K562 (cell line): Measurements from ENCODE around the gene LPAR2. TPM values are rescaled to one million over a fixed set of nuclear protein-coding genes. Genes with fewer than 3 reads are reported as not detected.

Source experiments
- SFPQ ChIP-seq: fragments of 200-400 bp; formaldehyde crosslinking; IDR thresholded peaks from 2 replicates; pipeline ENCODE4 v1.6.1; 2017; ENCODE audit warnings: mild to moderate bottlenecking, low read depth, low read length, moderate library complexity
- TSC22D4 ChIP-seq: fragments of 450-650 bp; IDR thresholded peaks from 2 replicates; pipeline ENCODE4 v1.6.1; 2016; ENCODE audit warnings: missing genetic modification characterization, missing biosample characterization, control low read depth
- ZKSCAN8 ChIP-seq: fragments of 200-800 bp; sonication (Bioruptor generic); IDR thresholded peaks from 2 replicates; pipeline ENCODE4 v1.6.1; 2016; ENCODE audit warnings: missing genetic modification characterization, missing compliant biosample characterization
- ZNF274 ChIP-seq: IDR thresholded peaks from 2 replicates; pipeline ENCODE4 v1.6.1; 2011; ENCODE audit warnings: low read depth, mild to moderate bottlenecking, low read length, moderate library complexity, borderline replicate concordance
- polyA plus RNA-seq, 8 experiments: library from polyadenylated mRNA; depleted of rRNA in 4 of 8; stranded (reverse) in 5 of 8; unstranded in 3 of 8; fragments of >200 nt; fragmentation: Nextera tagmentation in 2 of 8; fragmentation: Illumina TruSeq in 1 of 8; extraction: Ambion mirVana in 2 of 8; extraction: Trizol in 1 of 8; gene quantifications; 2 replicates each; pipeline versions ENCODE4 v1.2.1 to v1.2.3, GENCODE V29; 2011 to 2014; ENCODE audit warnings: inconsistent platforms in 1 of 8, missing spikeins in 1 of 8
- total RNA-seq, 7 experiments: library from RNA; depleted of rRNA in 6 of 7; stranded (reverse); fragments of >200 nt in 6 of 7; fragmentation: Illumina TruSeq in 2 of 7; extraction: Trizol in 2 of 7; gene quantifications; 2 replicates each; pipeline versions ENCODE4 v1.2.1 to v1.2.3, GENCODE V29; 2011 to 2021; ENCODE audit warnings: low replicate concordance in 1 of 7
- TF ChIP-seq, protein P1 (sequence below), 2 experiments: fragments of 450-650 bp; IDR thresholded peaks; 2 replicates each; pipeline ENCODE4 v1.6.1; 2018; ENCODE audit warnings: mild to moderate bottlenecking in 2 of 2, low read depth in 1 of 2; ENCODE audit not compliant: partially characterized antibody in 2 of 2
- TF ChIP-seq, protein P2 (sequence below): sonication (generic); formaldehyde crosslinking; IDR thresholded peaks from 2 replicates; pipeline ENCODE4 v1.8.1; 2023; ENCODE audit warnings: mild to moderate bottlenecking, missing genetic modification reagents
- TF ChIP-seq, protein P3 (sequence below): fragments of 450-650 bp; formaldehyde crosslinking; IDR thresholded peaks from 2 replicates; pipeline ENCODE4 v1.4.0; 2020; ENCODE audit warnings: mild to moderate bottlenecking

LPAR2 gene
- total and polyA plus RNA-seq, 9 of the 15 experiments (the other 6 are each of a cell fraction or from before 2014, with no cell fraction given) = 0.63 to 13.8 (median 4.4) TPM

DNA sequence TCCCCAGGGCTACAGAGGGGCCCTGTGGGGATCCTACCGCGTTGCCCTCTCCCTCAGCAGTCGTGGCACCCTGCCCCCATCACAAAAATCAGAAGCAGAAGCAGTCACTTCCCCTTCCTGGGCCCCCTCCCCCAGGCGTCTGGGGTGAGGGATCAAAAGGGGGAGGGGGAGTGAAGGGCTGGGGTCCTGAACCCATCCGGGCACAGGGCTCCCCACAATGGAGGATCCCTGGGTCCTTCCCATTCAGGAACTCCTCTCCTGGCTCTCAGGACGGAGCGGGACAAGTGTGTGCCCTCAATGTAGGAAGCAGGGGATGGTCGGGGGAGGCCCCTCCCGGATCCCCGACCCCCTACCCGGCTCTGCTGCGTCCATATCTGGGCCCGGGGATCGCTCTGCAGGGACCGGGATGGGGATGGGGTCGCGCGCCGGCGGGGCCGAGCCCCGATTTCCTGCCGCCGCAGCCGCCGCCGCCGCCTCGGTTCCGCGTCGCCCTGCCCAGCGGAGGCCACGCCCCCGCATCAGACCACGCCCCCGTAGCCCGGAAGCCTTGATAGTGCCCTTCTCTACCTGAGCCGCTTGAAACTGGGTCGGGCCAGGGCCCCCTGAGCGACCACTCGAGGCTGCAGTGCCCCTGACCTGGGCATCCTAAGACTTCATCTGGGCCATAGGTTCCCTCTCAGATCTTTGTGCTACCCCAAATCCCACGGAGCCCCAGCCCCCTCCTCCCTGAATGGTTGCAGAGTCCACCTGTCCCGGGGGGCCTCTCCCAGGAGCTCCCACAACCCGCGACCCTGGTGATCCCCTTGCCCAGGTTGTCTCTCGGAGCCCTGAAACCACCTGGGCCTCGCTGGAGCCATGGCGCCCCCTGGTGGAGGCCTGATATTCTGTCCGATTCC, 15.4 kb upstream of the LPAR2 start, which contains the start of gene GMIP (continued):
- TF ChIP-seq, protein P1, sequence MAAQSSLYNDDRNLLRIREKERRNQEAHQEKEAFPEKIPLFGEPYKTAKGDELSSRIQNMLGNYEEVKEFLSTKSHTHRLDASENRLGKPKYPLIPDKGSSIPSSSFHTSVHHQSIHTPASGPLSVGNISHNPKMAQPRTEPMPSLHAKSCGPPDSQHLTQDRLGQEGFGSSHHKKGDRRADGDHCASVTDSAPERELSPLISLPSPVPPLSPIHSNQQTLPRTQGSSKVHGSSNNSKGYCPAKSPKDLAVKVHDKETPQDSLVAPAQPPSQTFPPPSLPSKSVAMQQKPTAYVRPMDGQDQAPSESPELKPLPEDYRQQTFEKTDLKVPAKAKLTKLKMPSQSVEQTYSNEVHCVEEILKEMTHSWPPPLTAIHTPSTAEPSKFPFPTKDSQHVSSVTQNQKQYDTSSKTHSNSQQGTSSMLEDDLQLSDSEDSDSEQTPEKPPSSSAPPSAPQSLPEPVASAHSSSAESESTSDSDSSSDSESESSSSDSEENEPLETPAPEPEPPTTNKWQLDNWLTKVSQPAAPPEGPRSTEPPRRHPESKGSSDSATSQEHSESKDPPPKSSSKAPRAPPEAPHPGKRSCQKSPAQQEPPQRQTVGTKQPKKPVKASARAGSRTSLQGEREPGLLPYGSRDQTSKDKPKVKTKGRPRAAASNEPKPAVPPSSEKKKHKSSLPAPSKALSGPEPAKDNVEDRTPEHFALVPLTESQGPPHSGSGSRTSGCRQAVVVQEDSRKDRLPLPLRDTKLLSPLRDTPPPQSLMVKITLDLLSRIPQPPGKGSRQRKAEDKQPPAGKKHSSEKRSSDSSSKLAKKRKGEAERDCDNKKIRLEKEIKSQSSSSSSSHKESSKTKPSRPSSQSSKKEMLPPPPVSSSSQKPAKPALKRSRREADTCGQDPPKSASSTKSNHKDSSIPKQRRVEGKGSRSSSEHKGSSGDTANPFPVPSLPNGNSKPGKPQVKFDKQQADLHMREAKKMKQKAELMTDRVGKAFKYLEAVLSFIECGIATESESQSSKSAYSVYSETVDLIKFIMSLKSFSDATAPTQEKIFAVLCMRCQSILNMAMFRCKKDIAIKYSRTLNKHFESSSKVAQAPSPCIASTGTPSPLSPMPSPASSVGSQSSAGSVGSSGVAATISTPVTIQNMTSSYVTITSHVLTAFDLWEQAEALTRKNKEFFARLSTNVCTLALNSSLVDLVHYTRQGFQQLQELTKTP (IDR thresholded peaks at IDR 0.05; ENCODE audit: low read depth in 1 of 2, partially characterized antibody in 2 of 2) = peak in 1 of 2 experiments; percentile 68
- TF ChIP-seq, protein P2, sequence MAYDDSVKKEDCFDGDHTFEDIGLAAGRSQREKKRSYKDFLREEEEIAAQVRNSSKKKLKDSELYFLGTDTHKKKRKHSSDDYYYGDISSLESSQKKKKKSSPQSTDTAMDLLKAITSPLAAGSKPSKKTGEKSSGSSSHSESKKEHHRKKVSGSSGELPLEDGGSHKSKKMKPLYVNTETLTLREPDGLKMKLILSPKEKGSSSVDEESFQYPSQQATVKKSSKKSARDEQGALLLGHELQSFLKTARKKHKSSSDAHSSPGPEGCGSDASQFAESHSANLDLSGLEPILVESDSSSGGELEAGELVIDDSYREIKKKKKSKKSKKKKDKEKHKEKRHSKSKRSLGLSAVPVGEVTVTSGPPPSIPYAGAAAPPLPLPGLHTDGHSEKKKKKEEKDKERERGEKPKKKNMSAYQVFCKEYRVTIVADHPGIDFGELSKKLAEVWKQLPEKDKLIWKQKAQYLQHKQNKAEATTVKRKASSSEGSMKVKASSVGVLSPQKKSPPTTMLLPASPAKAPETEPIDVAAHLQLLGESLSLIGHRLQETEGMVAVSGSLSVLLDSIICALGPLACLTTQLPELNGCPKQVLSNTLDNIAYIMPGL = no peak
- no peak for TF ChIP-seq ZNF274
- TF ChIP-seq, protein P3, sequence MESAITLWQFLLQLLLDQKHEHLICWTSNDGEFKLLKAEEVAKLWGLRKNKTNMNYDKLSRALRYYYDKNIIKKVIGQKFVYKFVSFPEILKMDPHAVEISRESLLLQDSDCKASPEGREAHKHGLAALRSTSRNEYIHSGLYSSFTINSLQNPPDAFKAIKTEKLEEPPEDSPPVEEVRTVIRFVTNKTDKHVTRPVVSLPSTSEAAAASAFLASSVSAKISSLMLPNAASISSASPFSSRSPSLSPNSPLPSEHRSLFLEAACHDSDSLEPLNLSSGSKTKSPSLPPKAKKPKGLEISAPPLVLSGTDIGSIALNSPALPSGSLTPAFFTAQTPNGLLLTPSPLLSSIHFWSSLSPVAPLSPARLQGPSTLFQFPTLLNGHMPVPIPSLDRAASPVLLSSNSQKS (CRISPR knock-in tag) = no peak
- no peak for TF ChIP-seq ZKSCAN8
- no peak for TF ChIP-seq TSC22D4
- TF ChIP-seq SFPQ = no peak
